ENCODE measurements around the gene AHCYL2. TPM values are rescaled to one million over a fixed set of nuclear protein-coding genes. Genes with fewer than 3 reads are reported as not detected.
A peak's percentile ranks its signal among the peaks of the same experiment; 100 is the strongest.
"Not testable (repeated sequence)": the region's sequence is repeated elsewhere in the genome, so short reads cannot be mapped to it uniquely, and the experiment has no call there.

AHCYL2 gene
- total RNA-seq, 1 donor, result 9.2 TPM

- DNase-seq (ENCODE audit: low read depth in 2 of 3, low spot score in 2 of 3), result no peak
Measured at GRCh38 chr7:129281163-129281562, 56.3 kb downstream of the AHCYL2 start.

GRCh38 chr7:129282865-129283264, 58.0 kb downstream of the AHCYL2 start:
- no peak for DNase-seq (ENCODE audit: low read depth in 2 of 3, low spot score in 2 of 3)

- no peak for DNase-seq (ENCODE audit: low read depth in 2 of 3, low spot score in 2 of 3)
Measured at GRCh38 chr7:129283936-129284335, 59.1 kb downstream of the AHCYL2 start.

- no peak for DNase-seq (ENCODE audit: low read depth in 2 of 3, low spot score in 2 of 3)
Measured at GRCh38 chr7:129285111-129285510, 60.3 kb downstream of the AHCYL2 start.

- no peak for DNase-seq (ENCODE audit: low read depth in 2 of 3, low spot score in 2 of 3)
Measured at GRCh38 chr7:129292861-129293260, 68.0 kb downstream of the AHCYL2 start.

GRCh38 chr7:129295015-129295423, 70.2 kb downstream of the AHCYL2 start:
- no peak for DNase-seq (ENCODE audit: low read depth in 2 of 3, low spot score in 2 of 3)

- DNase-seq (ENCODE audit: low read depth in 2 of 3, low spot score in 2 of 3), result peak in 2 of 3 donors; percentile 41 to 63
Measured at GRCh38 chr7:129298268-129298893, 73.6 kb downstream of the AHCYL2 start.

- no peak for DNase-seq (ENCODE audit: low read depth in 2 of 3, low spot score in 2 of 3)
Measured at GRCh38 chr7:129299889-129300288, 75.1 kb downstream of the AHCYL2 start.

- DNase-seq (ENCODE audit: low read depth in 2 of 3, low spot score in 2 of 3), result not testable (repeated sequence)
Measured at GRCh38 chr7:129300299-129300698, 75.5 kb downstream of the AHCYL2 start.

GRCh38 chr7:129307592-129307991, 82.8 kb downstream of the AHCYL2 start:
- no peak for DNase-seq (ENCODE audit: low read depth in 2 of 3, low spot score in 2 of 3)

- DNase-seq (ENCODE audit: low read depth in 2 of 3, low spot score in 2 of 3), result no peak
Measured at GRCh38 chr7:129308047-129308446, 83.2 kb downstream of the AHCYL2 start.

GRCh38 chr7:129311429-129311828, 86.6 kb downstream of the AHCYL2 start:
- DNase-seq (ENCODE audit: low read depth in 2 of 3, low spot score in 2 of 3), result no peak

- no peak for DNase-seq (ENCODE audit: low read depth in 2 of 3, low spot score in 2 of 3)
Measured at GRCh38 chr7:129313282-129313681, 88.5 kb downstream of the AHCYL2 start.

- DNase-seq (ENCODE audit: low read depth in 2 of 3, low spot score in 2 of 3), result no peak
Measured at GRCh38 chr7:129315960-129316359, 91.1 kb downstream of the AHCYL2 start.

GRCh38 chr7:129317450-129317849, 92.6 kb downstream of the AHCYL2 start:
- DNase-seq (ENCODE audit: low read depth in 2 of 3, low spot score in 2 of 3), result no peak

GRCh38 chr7:129327076-129327475, 102.2 kb downstream of the AHCYL2 start:
- DNase-seq (ENCODE audit: low read depth in 2 of 3, low spot score in 2 of 3), result no peak

- DNase-seq (ENCODE audit: low read depth in 2 of 3, low spot score in 2 of 3), result no peak
Measured at GRCh38 chr7:129332254-129333035, 107.6 kb downstream of the AHCYL2 start.

- no peak for DNase-seq (ENCODE audit: low read depth in 2 of 3, low spot score in 2 of 3)
Measured at GRCh38 chr7:129334473-129334872, 109.6 kb downstream of the AHCYL2 start.

- DNase-seq (ENCODE audit: low read depth in 2 of 3, low spot score in 2 of 3), result no peak
Measured at GRCh38 chr7:129338450-129338849, 113.6 kb downstream of the AHCYL2 start.

- DNase-seq (ENCODE audit: low read depth in 2 of 3, low spot score in 2 of 3), result no peak
Measured at GRCh38 chr7:129341212-129341611, 116.4 kb downstream of the AHCYL2 start.

- DNase-seq (ENCODE audit: low read depth in 2 of 3, low spot score in 2 of 3), result no peak
Measured at GRCh38 chr7:129341816-129342806, 117.3 kb downstream of the AHCYL2 start.

All from hematopoietic multipotent progenitor cell (in vitro differentiated cells).